Mesendoderm (in vitro differentiated cells): ENCODE results near the gene PTPN6. TPM values are rescaled to one million over a fixed set of nuclear protein-coding genes. Genes with fewer than 3 reads are reported as not detected.
A peak's percentile ranks its signal among the peaks of the same experiment; 100 is the strongest.

Source experiments
- DNase-seq: peaks from one replicate; pipeline ENCODE4 v3.0.0; 2013
- H2AK5ac ChIP-seq: 2 replicates; pipeline ENCODE4 v1.6.1; 2013; ENCODE audit warnings: low read length, inconsistent platforms
- H2BK120ac ChIP-seq: 2 replicates; pipeline ENCODE4 v1.6.1; 2013; ENCODE audit warnings: low read depth, mild to moderate bottlenecking, low read length, moderate library complexity, mixed read lengths
- H2BK15ac ChIP-seq: replicated peaks from 2 replicates; pipeline ENCODE4 v1.6.1; 2013; ENCODE audit warnings: low read depth, mild to moderate bottlenecking, moderate library complexity
- H2BK5ac ChIP-seq: 2 replicates; pipeline ENCODE4 v1.6.1; 2013; ENCODE audit warnings: low read length, inconsistent platforms
- H3K18ac ChIP-seq: 2 replicates; pipeline ENCODE4 v1.6.1; 2013; ENCODE audit warnings: mild to moderate bottlenecking, low read length, mixed read lengths
- H3K23ac ChIP-seq: one replicate; pipeline ENCODE4 v1.6.1; 2013; ENCODE audit warnings: low read length
- H3K27ac ChIP-seq: 2 replicates; pipeline ENCODE4 v1.5.1; 2013; ENCODE audit warnings: low read depth, mild to moderate bottlenecking, inconsistent platforms, low read length, moderate library complexity
- H3K27me3 ChIP-seq: 2 replicates; pipeline ENCODE4 v1.6.1; 2013; ENCODE audit warnings: low read length, control low read depth, mild to moderate bottlenecking, inconsistent platforms; ENCODE audit not compliant: insufficient read depth, poor library complexity
- H3K36me3 ChIP-seq: 2 replicates; pipeline ENCODE4 v1.6.1; 2013; ENCODE audit warnings: low read length, inconsistent platforms; ENCODE audit not compliant: control insufficient read depth, insufficient read depth
- H3K4ac ChIP-seq: one replicate; pipeline ENCODE4 v1.6.1; 2013; ENCODE audit warnings: low read depth, mild to moderate bottlenecking, low read length, moderate library complexity
- H3K4me1 ChIP-seq: 2 replicates; pipeline ENCODE4 v1.6.1; 2013; ENCODE audit warnings: low read depth, low read length, inconsistent platforms; ENCODE audit not compliant: control insufficient read depth
- H3K4me2 ChIP-seq: 2 replicates; pipeline ENCODE4 v1.6.1; 2013; ENCODE audit warnings: low read length
- H3K4me3 ChIP-seq: 2 replicates; pipeline ENCODE4 v1.5.1; 2013; ENCODE audit warnings: mild to moderate bottlenecking, low read length
- H3K56ac ChIP-seq: one replicate; pipeline ENCODE4 v1.6.1; 2013; ENCODE audit warnings: low read length
- H3K79me1 ChIP-seq: 2 replicates; pipeline ENCODE4 v1.6.1; 2013; ENCODE audit warnings: low read length, inconsistent platforms
- H3K79me2 ChIP-seq: 2 replicates; pipeline ENCODE4 v1.6.1; 2013; ENCODE audit warnings: mild to moderate bottlenecking, low read length; ENCODE audit not compliant: control insufficient read depth, insufficient read depth
- H3K9ac ChIP-seq: 2 replicates; pipeline ENCODE4 v1.6.1; 2013; ENCODE audit warnings: low read length, inconsistent platforms
- H4K5ac ChIP-seq: one replicate; pipeline ENCODE4 v1.6.1; 2013; ENCODE audit warnings: low read length
- H4K8ac ChIP-seq: one replicate; pipeline ENCODE4 v1.6.1; 2013; ENCODE audit warnings: low read depth, mild to moderate bottlenecking, control low read depth, low read length, moderate library complexity
- small RNA-seq: library from polyadenylated mRNA; stranded (forward); fragments of <200 nt; extraction: miRNeasy Mini kit (QIAGEN cat#:217004); gene quantifications from one replicate; pipeline ENCODE3, GENCODE V24; 2013; ENCODE audit not compliant: insufficient read depth

PTPN6 gene

DNA sequence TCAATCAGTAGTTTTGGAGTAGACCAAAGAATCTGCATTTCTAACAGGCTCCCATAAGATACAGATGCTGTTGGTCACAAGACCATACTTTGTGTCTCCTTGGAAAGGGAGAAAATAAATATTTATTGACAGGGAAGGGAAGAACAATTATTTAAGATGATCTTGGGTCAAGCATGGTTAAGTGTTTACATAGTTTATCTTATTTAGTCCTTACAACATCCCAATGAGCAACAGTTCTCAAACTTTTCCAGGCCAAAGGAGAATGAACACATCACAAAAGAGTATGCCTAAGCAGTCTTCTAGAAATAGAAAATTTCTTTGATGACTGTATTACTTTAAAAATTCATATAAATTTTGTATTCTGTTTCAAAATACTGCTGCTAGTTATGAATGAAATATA, 58.4 kb downstream of the PTPN6 start:
- H2AK5ac ChIP-seq, result no peak overlapping the region
- H2BK15ac ChIP-seq, result no peak overlapping the region
- H3K4ac ChIP-seq, result no peak overlapping the region
- H3K18ac ChIP-seq, result no peak overlapping the region
- no peaks in the 10 kb centered on the region for H3K79me2 ChIP-seq
- no peak overlapping the region for H3K27ac ChIP-seq
- no peak overlapping the region for H4K5ac ChIP-seq
- no peak overlapping the region for H4K8ac ChIP-seq
- no peaks in the 10 kb centered on the region for H3K27me3 ChIP-seq
- H3K36me3 ChIP-seq, result no peaks in the 10 kb centered on the region
- H3K4me1 ChIP-seq, result no peaks in the 10 kb centered on the region
- no peak overlapping the region for H3K56ac ChIP-seq
- no peak overlapping the region for H3K4me2 ChIP-seq
- no peak overlapping the region for H2BK5ac ChIP-seq
- H2BK120ac ChIP-seq, result no peak overlapping the region
- peaks cover 2% of the 10 kb centered on the region for H3K79me1 ChIP-seq
- H3K23ac ChIP-seq, result no peak overlapping the region
- no peak for DNase-seq
- H3K4me3 ChIP-seq, result no peak overlapping the region
- no peak overlapping the region for H3K9ac ChIP-seq

Small RNA genes lying within 50 kb of the gene (small RNA-seq; reads per million reads assigned to genes)
- 1,933 reads per million, percentile 99 among the genes with 10 or more reads in this experiment for gene MIR141
- gene MIR200C, result 640 reads per million, percentile 98 among the genes with 10 or more reads in this experiment
- not detected for gene RNU7-1
- gene SCARNA12, result 22.4 reads per million, percentile 92 among the genes with 10 or more reads in this experiment
